ENCODE measurements around the gene POMP. TPM values are rescaled to one million over a fixed set of nuclear protein-coding genes. Genes with fewer than 3 reads are reported as not detected.
A peak's percentile ranks its signal among the peaks of the same experiment; 100 is the strongest.

The POMP gene
- total RNA-seq, 4 donors from 2014 or later, result 162 to 188 (median 176) TPM

GRCh38 chr13:28628241-28628640 lies 30.7 kb upstream of the POMP start:
- Histone ChIP-seq H3K4me3 (no peak overlapping the region), H3K27ac (no peak overlapping the region), H3K27me3 (no peaks in the 10 kb centered on the region), H3K4me1 (no peaks in the 10 kb centered on the region), H3K36me3 (no peaks in the 10 kb centered on the region), H3K9me3 (no peaks in the 10 kb centered on the region)
- DNase-seq (no peak), ATAC-seq (no peak)
- TF ChIP-seq CTCF (IDR thresholded peaks at IDR 0.05 in 4 of 5, conservative IDR thresholded peaks at IDR 0.05 in 1 of 5) (no peak), POLR2A (IDR thresholded peaks at IDR 0.05) (no peak)
- in situ Hi-C loops (cut with MboI; ENCODE audit: low sequenced_read_pairs in 4 of 4) (loop anchor here in 2 of 4 donors (25.0 kb wide), 1 partner anchor 316 kb away; no protein-coding TSS in a partner anchor), intact Hi-C loops (cut with DNase I; ENCODE audit: low total_unique reads) (no loop called here)

- Histone ChIP-seq H3K27ac (no peak overlapping the region), H3K4me1 (no peaks in the 10 kb centered on the region), H3K9me3 (no peaks in the 10 kb centered on the region), H3K4me3 (no peak overlapping the region), H3K36me3 (no peaks in the 10 kb centered on the region), H3K27me3 (no peaks in the 10 kb centered on the region)
- in situ Hi-C loops (cut with MboI; ENCODE audit: low sequenced_read_pairs in 4 of 4), result loop anchor here in 3 of 4 donors (10.0 to 25.0 kb wide), 2 partner anchors 306 to 319 kb away; no protein-coding TSS in a partner anchor
- no peak for ATAC-seq
- intact Hi-C loops (cut with DNase I; ENCODE audit: low total_unique reads), result no loop called here
- DNase-seq, result no peak
- no peak for TF ChIP-seq CTCF (IDR thresholded peaks at IDR 0.05 in 4 of 5, conservative IDR thresholded peaks at IDR 0.05 in 1 of 5)
- no peak for TF ChIP-seq POLR2A (IDR thresholded peaks at IDR 0.05)
Observed at GRCh38 chr13:28630869-28631268, 28.1 kb upstream of the POMP start.

GRCh38 chr13:28631801-28632200 lies 27.1 kb upstream of the POMP start:
- Histone ChIP-seq H3K4me3 (no peak overlapping the region), H3K27me3 (no peaks in the 10 kb centered on the region), H3K4me1 (no peaks in the 10 kb centered on the region), H3K27ac (no peak overlapping the region), H3K9me3 (no peaks in the 10 kb centered on the region), H3K36me3 (no peaks in the 10 kb centered on the region)
- no peak for TF ChIP-seq POLR2A (IDR thresholded peaks at IDR 0.05)
- in situ Hi-C loops (cut with MboI; ENCODE audit: low sequenced_read_pairs in 4 of 4) (loop anchor here in 3 of 4 donors (10.0 to 25.0 kb wide), 2 partner anchors 307 to 320 kb away; no protein-coding TSS in a partner anchor), intact Hi-C loops (cut with DNase I; ENCODE audit: low total_unique reads) (no loop called here)
- ATAC-seq (no peak), DNase-seq (no peak)

GRCh38 chr13:28636069-28636468 lies 22.9 kb upstream of the POMP start:
- DNase-seq (no peak), ATAC-seq (no peak)
- H3K4me3 ChIP-seq, result no peak overlapping the region
- in situ Hi-C loops (cut with MboI; ENCODE audit: low sequenced_read_pairs in 4 of 4), result loop anchor here in 3 of 4 donors (10.0 to 25.0 kb wide), 2 partner anchors 311 to 324 kb away; no protein-coding TSS in a partner anchor
- H3K4me1 ChIP-seq, result peaks cover 0 to 16% of the 10 kb centered on the region in 2 donors
- no peak for TF ChIP-seq CTCF (IDR thresholded peaks at IDR 0.05 in 4 of 5, conservative IDR thresholded peaks at IDR 0.05 in 1 of 5)
- H3K36me3 ChIP-seq, result no peaks in the 10 kb centered on the region
- intact Hi-C loops (cut with DNase I; ENCODE audit: low total_unique reads), result loop anchor here (5.0 kb wide), 1 partner anchor 144 kb away; no protein-coding TSS in a partner anchor
- H3K27ac ChIP-seq, result peak overlapping the region in 1 of 4 donors; percentile 60
- no peaks in the 10 kb centered on the region for H3K9me3 ChIP-seq
- H3K27me3 ChIP-seq, result no peaks in the 10 kb centered on the region

GRCh38 chr13:28636677-28637317 lies 22.1 kb upstream of the POMP start:
- Histone ChIP-seq H3K27ac (peak overlapping the region; percentile 22 to 66 (median 60)), H3K27me3 (no peaks in the 10 kb centered on the region), H3K4me3 (no peak overlapping the region), H3K36me3 (no peaks in the 10 kb centered on the region), H3K4me1 (peaks cover 0 to 16% of the 10 kb centered on the region in 2 donors), H3K9me3 (no peaks in the 10 kb centered on the region)
- TF ChIP-seq CTCF (IDR thresholded peaks at IDR 0.05 in 4 of 5, conservative IDR thresholded peaks at IDR 0.05 in 1 of 5) (peak in 4 of 5 experiments; percentile 37 to 64 (median 57)), POLR2A (IDR thresholded peaks at IDR 0.05) (no peak)
- DNase-seq (no peak), ATAC-seq (peak; percentile 37 to 42)
- in situ Hi-C loops (cut with MboI; ENCODE audit: low sequenced_read_pairs in 4 of 4), result loop anchor here in 3 of 4 donors (10.0 to 25.0 kb wide), 2 partner anchors 312 to 324 kb away; no protein-coding TSS in a partner anchor
- intact Hi-C loops (cut with DNase I; ENCODE audit: low total_unique reads), result loop anchor here (5.0 kb wide), 1 partner anchor 144 kb away; no protein-coding TSS in a partner anchor

Data from gastrocnemius medialis (tissue), 4 donors.